WTC11 (cell line): Measurements from ENCODE around the gene CHMP1A. TPM values are rescaled to one million over a fixed set of nuclear protein-coding genes. Genes with fewer than 3 reads are reported as not detected.

Experiments
- ATAC-seq: fragments of 200-7000 bp; cut with Tn5 transposase; 2 replicates; pipeline ENCODE4 v1.10.0; 2021; ENCODE audit warnings: mild to moderate bottlenecking, moderate library complexity
- CTCF ChIA-PET: fragments of 300-600 bp; sonication (Branson Sonifier 250); formaldehyde crosslinking; loops from one replicate; lab custom pipeline; 2021; ENCODE audit warnings: antibody characterized with exemption; lab: Charles Lee
- POLR2A ChIA-PET: fragments of 350-600 bp; sonication (Branson Sonifier 250); formaldehyde crosslinking; loops from one replicate; lab custom pipeline; 2021; ENCODE audit warnings: antibody characterized with exemption; lab: Charles Lee
- DNase-seq: peaks from one replicate; pipeline ENCODE4 v3.0.0; 2021; ENCODE audit warnings: low spot score
- H3K27ac Mint-ChIP-seq: 2 replicates; pipeline ENCODE4 v1.8.0; 2021; ENCODE audit warnings: mixed read lengths
- H3K27me3 Mint-ChIP-seq: 2 replicates; pipeline ENCODE4 v1.8.0; 2021; ENCODE audit warnings: low read depth, mild to moderate bottlenecking, moderate library complexity, mixed read lengths
- H3K36me3 Mint-ChIP-seq: 2 replicates; pipeline ENCODE4 v1.8.0; 2021; ENCODE audit warnings: mixed read lengths
- H3K4me1 Mint-ChIP-seq: 2 replicates; pipeline ENCODE4 v1.8.0; 2022; ENCODE audit warnings: mixed read lengths
- H3K4me3 Mint-ChIP-seq: 2 replicates; pipeline ENCODE4 v1.8.0; 2021; ENCODE audit warnings: mild to moderate bottlenecking, moderate library complexity, mixed read lengths
- H3K9me3 Mint-ChIP-seq: 2 replicates; pipeline ENCODE4 v1.8.0; 2021; ENCODE audit warnings: mixed read lengths
- CREB1 ChIP-seq: sonication (generic); formaldehyde crosslinking; IDR thresholded peaks from 2 replicates; pipeline ENCODE4 v1.8.0; 2023; ENCODE audit warnings: mild to moderate bottlenecking, missing genetic modification reagents
- EMX1 ChIP-seq: fragments of 250-450 bp; sonication (Bioruptor Pico); IDR thresholded peaks from 2 replicates; pipeline ENCODE4 v1.8.0; 2021; ENCODE audit warnings: mild to moderate bottlenecking
- FOXJ3 ChIP-seq: sonication (generic); formaldehyde crosslinking; IDR thresholded peaks from 2 replicates; pipeline ENCODE4 v1.9.0; 2021; ENCODE audit warnings: missing genetic modification reagents, mild to moderate bottlenecking, borderline replicate concordance
- JUN ChIP-seq: sonication (generic); formaldehyde crosslinking; IDR thresholded peaks from 2 replicates; pipeline ENCODE4 v1.8.0; 2023; ENCODE audit warnings: mild to moderate bottlenecking, missing genetic modification reagents
- MYBL2 ChIP-seq: sonication (generic); formaldehyde crosslinking; IDR thresholded peaks from 2 replicates; pipeline ENCODE4 v1.8.1; 2023; ENCODE audit warnings: mild to moderate bottlenecking, moderate library complexity, missing genetic modification reagents
- NFATC4 ChIP-seq: fragments of 250-450 bp; sonication (Bioruptor Pico); IDR thresholded peaks from 2 replicates; pipeline ENCODE4 v1.9.0; 2021; ENCODE audit warnings: mild to moderate bottlenecking
- NFYB ChIP-seq: sonication (generic); formaldehyde crosslinking; conservative IDR thresholded peaks from 2 replicates; pipeline ENCODE4 v1.8.0; 2022; ENCODE audit warnings: low read depth, missing genetic modification reagents
- ZNF396 ChIP-seq: fragments of 250-450 bp; sonication (Bioruptor Pico); IDR thresholded peaks from 2 replicates; pipeline ENCODE4 v1.8.0; 2021; ENCODE audit warnings: mild to moderate bottlenecking, moderate library complexity, borderline replicate concordance
- ZNF416 ChIP-seq: fragments of 250-450 bp; sonication (Bioruptor Pico); IDR thresholded peaks from 2 replicates; pipeline ENCODE4 v1.9.0; 2021; ENCODE audit warnings: mild to moderate bottlenecking, inconsistent platforms
- total RNA-seq: library from RNA; stranded (reverse); gene quantifications from 3 replicates; pipeline ENCODE4 v1.2.3, GENCODE V29; 2021
- TF ChIP-seq, protein P1 (sequence below): fragments of 250-450 bp; sonication (Bioruptor Pico); IDR thresholded peaks from 2 replicates; pipeline ENCODE4 v1.9.0; 2021; ENCODE audit warnings: mild to moderate bottlenecking
- TF ChIP-seq, protein P2 (sequence below): fragments of 200-600 bp; IDR thresholded peaks from 2 replicates; pipeline ENCODE4 v1.8.0; 2022; ENCODE audit warnings: antibody characterized with exemption
- TF ChIP-seq, protein P3 (sequence below): sonication (generic); formaldehyde crosslinking; IDR thresholded peaks from 2 replicates; pipeline ENCODE4 v1.8.0; 2022; ENCODE audit warnings: mild to moderate bottlenecking, missing genetic modification reagents
- TF ChIP-seq, protein P4 (sequence below): sonication (generic); formaldehyde crosslinking; IDR thresholded peaks from 2 replicates; pipeline ENCODE4 v1.8.0; 2023; ENCODE audit warnings: missing genetic modification reagents, mild to moderate bottlenecking, borderline replicate concordance
- TF ChIP-seq, protein P5 (sequence below): sonication (generic); formaldehyde crosslinking; IDR thresholded peaks from 2 replicates; pipeline ENCODE4 v1.8.1; 2023; ENCODE audit warnings: mild to moderate bottlenecking, missing genetic modification reagents
- TF ChIP-seq, protein P6 (sequence below): fragments of 250-450 bp; sonication (Bioruptor Pico); IDR thresholded peaks from 2 replicates; pipeline ENCODE4 v1.9.0; 2021; ENCODE audit warnings: mild to moderate bottlenecking, borderline replicate concordance
- TF ChIP-seq, protein P7 (sequence below): fragments of 250-450 bp; sonication (Bioruptor Pico); IDR thresholded peaks from 2 replicates; pipeline ENCODE4 v1.9.0; 2021; ENCODE audit warnings: mild to moderate bottlenecking
- TF ChIP-seq, protein P8 (sequence below): sonication (generic); formaldehyde crosslinking; IDR thresholded peaks from 2 replicates; pipeline ENCODE4 v1.8.1; 2022; ENCODE audit warnings: low read depth, mild to moderate bottlenecking, moderate library complexity, missing genetic modification reagents, borderline replicate concordance

Gene CHMP1A
- total RNA-seq, 1 experiment from 2014 or later = 76.0 TPM

DNA sequence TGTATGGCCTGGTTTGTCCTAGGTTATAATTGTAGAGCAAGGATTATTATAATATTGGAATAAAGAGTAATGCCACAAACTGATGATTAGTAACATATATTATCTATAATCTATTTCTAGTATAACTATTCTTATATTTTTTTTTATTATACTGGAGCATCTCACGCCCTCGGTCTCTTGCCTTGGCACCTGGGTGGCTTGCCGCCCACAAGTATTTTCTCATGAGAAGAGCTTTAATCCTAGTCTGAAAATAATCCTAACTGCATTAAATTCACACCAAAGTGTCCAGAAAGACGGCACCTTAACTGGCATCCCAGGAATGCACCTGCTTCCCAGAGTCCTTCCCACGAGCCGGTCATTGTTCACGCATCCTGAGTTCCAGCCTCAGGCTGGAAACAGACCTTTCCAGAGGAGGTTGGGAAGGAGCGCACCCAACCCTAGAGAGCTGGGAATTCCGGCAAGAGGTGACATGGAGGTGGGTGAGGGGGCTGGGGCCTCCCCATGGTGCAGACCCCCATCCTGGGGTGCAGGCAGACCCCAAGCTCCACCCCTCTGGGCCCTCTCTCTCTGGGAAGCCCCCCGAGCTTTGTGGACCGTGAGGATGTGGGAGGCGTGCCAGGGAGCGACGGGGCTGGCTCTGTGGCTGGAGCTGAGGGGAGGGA, 15.9 kb downstream of the CHMP1A start:
- no peak overlapping the region for H3K27ac Mint-ChIP-seq
- no peak for ATAC-seq
- H3K36me3 Mint-ChIP-seq = peaks cover 15% of the 10 kb centered on the region
- CTCF ChIA-PET = interaction anchor here (0.5 to 3.4 kb wide), 16 partner anchors 17 to 904 kb away, joined by 3 to 45 read pairs (median 6); partner anchors contain the start of genes CPNE7 and DPEP1
- H3K4me1 Mint-ChIP-seq = peaks cover 7% of the 10 kb centered on the region
- TF ChIP-seq, protein P1, sequence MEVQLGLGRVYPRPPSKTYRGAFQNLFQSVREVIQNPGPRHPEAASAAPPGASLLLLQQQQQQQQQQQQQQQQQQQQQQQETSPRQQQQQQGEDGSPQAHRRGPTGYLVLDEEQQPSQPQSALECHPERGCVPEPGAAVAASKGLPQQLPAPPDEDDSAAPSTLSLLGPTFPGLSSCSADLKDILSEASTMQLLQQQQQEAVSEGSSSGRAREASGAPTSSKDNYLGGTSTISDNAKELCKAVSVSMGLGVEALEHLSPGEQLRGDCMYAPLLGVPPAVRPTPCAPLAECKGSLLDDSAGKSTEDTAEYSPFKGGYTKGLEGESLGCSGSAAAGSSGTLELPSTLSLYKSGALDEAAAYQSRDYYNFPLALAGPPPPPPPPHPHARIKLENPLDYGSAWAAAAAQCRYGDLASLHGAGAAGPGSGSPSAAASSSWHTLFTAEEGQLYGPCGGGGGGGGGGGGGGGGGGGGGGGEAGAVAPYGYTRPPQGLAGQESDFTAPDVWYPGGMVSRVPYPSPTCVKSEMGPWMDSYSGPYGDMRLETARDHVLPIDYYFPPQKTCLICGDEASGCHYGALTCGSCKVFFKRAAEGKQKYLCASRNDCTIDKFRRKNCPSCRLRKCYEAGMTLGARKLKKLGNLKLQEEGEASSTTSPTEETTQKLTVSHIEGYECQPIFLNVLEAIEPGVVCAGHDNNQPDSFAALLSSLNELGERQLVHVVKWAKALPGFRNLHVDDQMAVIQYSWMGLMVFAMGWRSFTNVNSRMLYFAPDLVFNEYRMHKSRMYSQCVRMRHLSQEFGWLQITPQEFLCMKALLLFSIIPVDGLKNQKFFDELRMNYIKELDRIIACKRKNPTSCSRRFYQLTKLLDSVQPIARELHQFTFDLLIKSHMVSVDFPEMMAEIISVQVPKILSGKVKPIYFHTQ = no peak
- TF ChIP-seq, protein P2, sequence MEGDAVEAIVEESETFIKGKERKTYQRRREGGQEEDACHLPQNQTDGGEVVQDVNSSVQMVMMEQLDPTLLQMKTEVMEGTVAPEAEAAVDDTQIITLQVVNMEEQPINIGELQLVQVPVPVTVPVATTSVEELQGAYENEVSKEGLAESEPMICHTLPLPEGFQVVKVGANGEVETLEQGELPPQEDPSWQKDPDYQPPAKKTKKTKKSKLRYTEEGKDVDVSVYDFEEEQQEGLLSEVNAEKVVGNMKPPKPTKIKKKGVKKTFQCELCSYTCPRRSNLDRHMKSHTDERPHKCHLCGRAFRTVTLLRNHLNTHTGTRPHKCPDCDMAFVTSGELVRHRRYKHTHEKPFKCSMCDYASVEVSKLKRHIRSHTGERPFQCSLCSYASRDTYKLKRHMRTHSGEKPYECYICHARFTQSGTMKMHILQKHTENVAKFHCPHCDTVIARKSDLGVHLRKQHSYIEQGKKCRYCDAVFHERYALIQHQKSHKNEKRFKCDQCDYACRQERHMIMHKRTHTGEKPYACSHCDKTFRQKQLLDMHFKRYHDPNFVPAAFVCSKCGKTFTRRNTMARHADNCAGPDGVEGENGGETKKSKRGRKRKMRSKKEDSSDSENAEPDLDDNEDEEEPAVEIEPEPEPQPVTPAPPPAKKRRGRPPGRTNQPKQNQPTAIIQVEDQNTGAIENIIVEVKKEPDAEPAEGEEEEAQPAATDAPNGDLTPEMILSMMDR = no peak; the same call in 1 of the 2 replicates
- TF ChIP-seq, protein P3, sequence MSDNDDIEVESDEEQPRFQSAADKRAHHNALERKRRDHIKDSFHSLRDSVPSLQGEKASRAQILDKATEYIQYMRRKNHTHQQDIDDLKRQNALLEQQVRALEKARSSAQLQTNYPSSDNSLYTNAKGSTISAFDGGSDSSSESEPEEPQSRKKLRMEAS (CRISPR knock-in tag) = no peak
- TF ChIP-seq EMX1 (no peak), MYBL2 (no peak)
- TF ChIP-seq, protein P4, sequence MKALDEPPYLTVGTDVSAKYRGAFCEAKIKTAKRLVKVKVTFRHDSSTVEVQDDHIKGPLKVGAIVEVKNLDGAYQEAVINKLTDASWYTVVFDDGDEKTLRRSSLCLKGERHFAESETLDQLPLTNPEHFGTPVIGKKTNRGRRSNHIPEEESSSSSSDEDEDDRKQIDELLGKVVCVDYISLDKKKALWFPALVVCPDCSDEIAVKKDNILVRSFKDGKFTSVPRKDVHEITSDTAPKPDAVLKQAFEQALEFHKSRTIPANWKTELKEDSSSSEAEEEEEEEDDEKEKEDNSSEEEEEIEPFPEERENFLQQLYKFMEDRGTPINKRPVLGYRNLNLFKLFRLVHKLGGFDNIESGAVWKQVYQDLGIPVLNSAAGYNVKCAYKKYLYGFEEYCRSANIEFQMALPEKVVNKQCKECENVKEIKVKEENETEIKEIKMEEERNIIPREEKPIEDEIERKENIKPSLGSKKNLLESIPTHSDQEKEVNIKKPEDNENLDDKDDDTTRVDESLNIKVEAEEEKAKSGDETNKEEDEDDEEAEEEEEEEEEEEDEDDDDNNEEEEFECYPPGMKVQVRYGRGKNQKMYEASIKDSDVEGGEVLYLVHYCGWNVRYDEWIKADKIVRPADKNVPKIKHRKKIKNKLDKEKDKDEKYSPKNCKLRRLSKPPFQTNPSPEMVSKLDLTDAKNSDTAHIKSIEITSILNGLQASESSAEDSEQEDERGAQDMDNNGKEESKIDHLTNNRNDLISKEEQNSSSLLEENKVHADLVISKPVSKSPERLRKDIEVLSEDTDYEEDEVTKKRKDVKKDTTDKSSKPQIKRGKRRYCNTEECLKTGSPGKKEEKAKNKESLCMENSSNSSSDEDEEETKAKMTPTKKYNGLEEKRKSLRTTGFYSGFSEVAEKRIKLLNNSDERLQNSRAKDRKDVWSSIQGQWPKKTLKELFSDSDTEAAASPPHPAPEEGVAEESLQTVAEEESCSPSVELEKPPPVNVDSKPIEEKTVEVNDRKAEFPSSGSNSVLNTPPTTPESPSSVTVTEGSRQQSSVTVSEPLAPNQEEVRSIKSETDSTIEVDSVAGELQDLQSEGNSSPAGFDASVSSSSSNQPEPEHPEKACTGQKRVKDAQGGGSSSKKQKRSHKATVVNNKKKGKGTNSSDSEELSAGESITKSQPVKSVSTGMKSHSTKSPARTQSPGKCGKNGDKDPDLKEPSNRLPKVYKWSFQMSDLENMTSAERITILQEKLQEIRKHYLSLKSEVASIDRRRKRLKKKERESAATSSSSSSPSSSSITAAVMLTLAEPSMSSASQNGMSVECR (CRISPR knock-in tag) = no peak
- TF ChIP-seq, protein P5, sequence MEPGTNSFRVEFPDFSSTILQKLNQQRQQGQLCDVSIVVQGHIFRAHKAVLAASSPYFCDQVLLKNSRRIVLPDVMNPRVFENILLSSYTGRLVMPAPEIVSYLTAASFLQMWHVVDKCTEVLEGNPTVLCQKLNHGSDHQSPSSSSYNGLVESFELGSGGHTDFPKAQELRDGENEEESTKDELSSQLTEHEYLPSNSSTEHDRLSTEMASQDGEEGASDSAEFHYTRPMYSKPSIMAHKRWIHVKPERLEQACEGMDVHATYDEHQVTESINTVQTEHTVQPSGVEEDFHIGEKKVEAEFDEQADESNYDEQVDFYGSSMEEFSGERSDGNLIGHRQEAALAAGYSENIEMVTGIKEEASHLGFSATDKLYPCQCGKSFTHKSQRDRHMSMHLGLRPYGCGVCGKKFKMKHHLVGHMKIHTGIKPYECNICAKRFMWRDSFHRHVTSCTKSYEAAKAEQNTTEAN (CRISPR knock-in tag) = no peak
- TF ChIP-seq, all 79 proteins: peak for 0
- Mint-ChIP-seq H3K9me3 (no peaks in the 10 kb centered on the region), H3K4me3 (no peak overlapping the region), H3K27me3 (no peaks in the 10 kb centered on the region)
- no peak for DNase-seq
- POLR2A ChIA-PET = interaction anchor here (1.1 to 1.2 kb wide), 2 partner anchors 66 to 76 kb away, joined by 3 to 5 read pairs; partner anchors contain the start of gene CPNE7

DNA sequence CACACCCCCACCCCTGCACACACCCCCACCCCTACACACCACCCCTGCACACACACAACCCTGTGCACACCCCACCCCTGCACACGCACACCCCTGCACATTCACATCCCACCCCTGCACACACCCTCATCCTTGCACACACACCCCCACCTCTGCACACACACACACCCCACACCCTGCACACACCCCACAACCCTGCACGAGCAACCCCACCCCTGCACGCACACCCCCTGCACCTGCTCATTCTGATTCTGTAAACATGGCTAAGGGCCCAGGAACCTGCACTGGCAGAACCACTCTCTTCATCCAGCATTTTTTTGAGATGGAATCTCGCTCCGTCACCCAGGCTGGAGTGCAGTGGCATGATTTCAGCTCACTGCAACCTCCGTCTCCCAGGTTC, 18.1 kb downstream of the CHMP1A start:
- no peaks in the 10 kb centered on the region for H3K36me3 Mint-ChIP-seq
- peaks cover 5% of the 10 kb centered on the region; the same call in 1 of the 2 replicates for H3K27me3 Mint-ChIP-seq
- ATAC-seq (no peak), DNase-seq (no peak)
- ChIA-PET CTCF (interaction anchor here (0.9 to 3.4 kb wide), 5 partner anchors 25 to 73 kb away, joined by 3 to 45 read pairs (median 4); partner anchors contain the start of genes CPNE7 and DPEP1), POLR2A (no interaction called here)
- no peak overlapping the region for H3K27ac Mint-ChIP-seq
- no peaks in the 10 kb centered on the region for H3K9me3 Mint-ChIP-seq
- H3K4me3 Mint-ChIP-seq = no peak overlapping the region
- peaks cover 7% of the 10 kb centered on the region for H3K4me1 Mint-ChIP-seq
- no peak for TF ChIP-seq ZNF416 (CRISPR knock-in tag)
- no peak for TF ChIP-seq CREB1 (CRISPR knock-in tag)
- no peak for TF ChIP-seq NFYB (CRISPR knock-in tag)
- TF ChIP-seq NFATC4 (CRISPR knock-in tag) = no peak
- TF ChIP-seq, protein P6, sequence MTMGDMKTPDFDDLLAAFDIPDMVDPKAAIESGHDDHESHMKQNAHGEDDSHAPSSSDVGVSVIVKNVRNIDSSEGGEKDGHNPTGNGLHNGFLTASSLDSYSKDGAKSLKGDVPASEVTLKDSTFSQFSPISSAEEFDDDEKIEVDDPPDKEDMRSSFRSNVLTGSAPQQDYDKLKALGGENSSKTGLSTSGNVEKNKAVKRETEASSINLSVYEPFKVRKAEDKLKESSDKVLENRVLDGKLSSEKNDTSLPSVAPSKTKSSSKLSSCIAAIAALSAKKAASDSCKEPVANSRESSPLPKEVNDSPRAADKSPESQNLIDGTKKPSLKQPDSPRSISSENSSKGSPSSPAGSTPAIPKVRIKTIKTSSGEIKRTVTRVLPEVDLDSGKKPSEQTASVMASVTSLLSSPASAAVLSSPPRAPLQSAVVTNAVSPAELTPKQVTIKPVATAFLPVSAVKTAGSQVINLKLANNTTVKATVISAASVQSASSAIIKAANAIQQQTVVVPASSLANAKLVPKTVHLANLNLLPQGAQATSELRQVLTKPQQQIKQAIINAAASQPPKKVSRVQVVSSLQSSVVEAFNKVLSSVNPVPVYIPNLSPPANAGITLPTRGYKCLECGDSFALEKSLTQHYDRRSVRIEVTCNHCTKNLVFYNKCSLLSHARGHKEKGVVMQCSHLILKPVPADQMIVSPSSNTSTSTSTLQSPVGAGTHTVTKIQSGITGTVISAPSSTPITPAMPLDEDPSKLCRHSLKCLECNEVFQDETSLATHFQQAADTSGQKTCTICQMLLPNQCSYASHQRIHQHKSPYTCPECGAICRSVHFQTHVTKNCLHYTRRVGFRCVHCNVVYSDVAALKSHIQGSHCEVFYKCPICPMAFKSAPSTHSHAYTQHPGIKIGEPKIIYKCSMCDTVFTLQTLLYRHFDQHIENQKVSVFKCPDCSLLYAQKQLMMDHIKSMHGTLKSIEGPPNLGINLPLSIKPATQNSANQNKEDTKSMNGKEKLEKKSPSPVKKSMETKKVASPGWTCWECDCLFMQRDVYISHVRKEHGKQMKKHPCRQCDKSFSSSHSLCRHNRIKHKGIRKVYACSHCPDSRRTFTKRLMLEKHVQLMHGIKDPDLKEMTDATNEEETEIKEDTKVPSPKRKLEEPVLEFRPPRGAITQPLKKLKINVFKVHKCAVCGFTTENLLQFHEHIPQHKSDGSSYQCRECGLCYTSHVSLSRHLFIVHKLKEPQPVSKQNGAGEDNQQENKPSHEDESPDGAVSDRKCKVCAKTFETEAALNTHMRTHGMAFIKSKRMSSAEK (CRISPR knock-in tag) = no peak
- no peak for TF ChIP-seq FOXJ3
- TF ChIP-seq, protein P7, sequence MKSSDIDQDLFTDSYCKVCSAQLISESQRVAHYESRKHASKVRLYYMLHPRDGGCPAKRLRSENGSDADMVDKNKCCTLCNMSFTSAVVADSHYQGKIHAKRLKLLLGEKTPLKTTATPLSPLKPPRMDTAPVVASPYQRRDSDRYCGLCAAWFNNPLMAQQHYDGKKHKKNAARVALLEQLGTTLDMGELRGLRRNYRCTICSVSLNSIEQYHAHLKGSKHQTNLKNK (CRISPR knock-in tag) = no peak
- TF ChIP-seq JUN = no peak
- TF ChIP-seq, protein P8, sequence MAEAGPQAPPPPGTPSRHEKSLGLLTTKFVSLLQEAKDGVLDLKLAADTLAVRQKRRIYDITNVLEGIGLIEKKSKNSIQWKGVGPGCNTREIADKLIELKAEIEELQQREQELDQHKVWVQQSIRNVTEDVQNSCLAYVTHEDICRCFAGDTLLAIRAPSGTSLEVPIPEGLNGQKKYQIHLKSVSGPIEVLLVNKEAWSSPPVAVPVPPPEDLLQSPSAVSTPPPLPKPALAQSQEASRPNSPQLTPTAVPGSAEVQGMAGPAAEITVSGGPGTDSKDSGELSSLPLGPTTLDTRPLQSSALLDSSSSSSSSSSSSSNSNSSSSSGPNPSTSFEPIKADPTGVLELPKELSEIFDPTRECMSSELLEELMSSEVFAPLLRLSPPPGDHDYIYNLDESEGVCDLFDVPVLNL = no peak
- TF ChIP-seq ZNF396 (CRISPR knock-in tag) = no peak
